Endothelial cell (in vitro differentiated cells): ENCODE measurements around the gene CRB2. TPM values are rescaled to one million over a fixed set of nuclear protein-coding genes. Genes with fewer than 3 reads are reported as not detected.
"Not testable (repeated sequence)": the region's sequence is repeated elsewhere in the genome, so short reads cannot be mapped to it uniquely, and the experiment has no call there.

ENCODE experiments used
- DNase-seq: peaks from one replicate; pipeline ENCODE4 v3.0.0; 2021; ENCODE audit warnings: low spot score
- H3K27ac Mint-ChIP-seq: one replicate; pipeline ENCODE4 v1.8.0; 2021; ENCODE audit warnings: mixed read lengths, inconsistent platforms; ENCODE audit not compliant: unreplicated experiment
- H3K27me3 Mint-ChIP-seq: one replicate; pipeline ENCODE4 v1.8.0; 2021; ENCODE audit warnings: mild to moderate bottlenecking, moderate library complexity, mixed read lengths, inconsistent platforms; ENCODE audit not compliant: unreplicated experiment
- H3K36me3 Mint-ChIP-seq: one replicate; pipeline ENCODE4 v1.8.0; 2021; ENCODE audit warnings: mild to moderate bottlenecking, low read depth, mixed read lengths, inconsistent platforms; ENCODE audit not compliant: unreplicated experiment
- H3K4me1 Mint-ChIP-seq: one replicate; pipeline ENCODE4 v1.8.0; 2021; ENCODE audit warnings: mild to moderate bottlenecking, mixed read lengths, inconsistent platforms; ENCODE audit not compliant: unreplicated experiment
- H3K4me3 Mint-ChIP-seq: one replicate; pipeline ENCODE4 v1.8.0; 2021; ENCODE audit warnings: mild to moderate bottlenecking, mixed read lengths, inconsistent platforms; ENCODE audit not compliant: unreplicated experiment
- H3K9me3 Mint-ChIP-seq: one replicate; pipeline ENCODE4 v1.8.0; 2021; ENCODE audit warnings: mixed read lengths, inconsistent platforms; ENCODE audit not compliant: unreplicated experiment
- total RNA-seq: library from RNA; stranded (reverse); fragmentation: NEBNext Ultra II Directional; extraction: Animal tissue kit (Norgen Biotek cat#: 25700); gene quantifications from one replicate; pipeline ENCODE4 v1.2.1, GENCODE V29; 2021; ENCODE audit not compliant: unreplicated experiment
- TF ChIP-seq, protein P1 (sequence below): fragments of 200-600 bp; sonication (generic); IDR thresholded peaks from one replicate; pipeline ENCODE4 v1.5.0; 2021; ENCODE audit warnings: antibody characterized with exemption; ENCODE audit not compliant: unreplicated experiment

The CRB2 gene
- total RNA-seq, 1 donor from 2014 or later = 0.18 TPM

DNA sequence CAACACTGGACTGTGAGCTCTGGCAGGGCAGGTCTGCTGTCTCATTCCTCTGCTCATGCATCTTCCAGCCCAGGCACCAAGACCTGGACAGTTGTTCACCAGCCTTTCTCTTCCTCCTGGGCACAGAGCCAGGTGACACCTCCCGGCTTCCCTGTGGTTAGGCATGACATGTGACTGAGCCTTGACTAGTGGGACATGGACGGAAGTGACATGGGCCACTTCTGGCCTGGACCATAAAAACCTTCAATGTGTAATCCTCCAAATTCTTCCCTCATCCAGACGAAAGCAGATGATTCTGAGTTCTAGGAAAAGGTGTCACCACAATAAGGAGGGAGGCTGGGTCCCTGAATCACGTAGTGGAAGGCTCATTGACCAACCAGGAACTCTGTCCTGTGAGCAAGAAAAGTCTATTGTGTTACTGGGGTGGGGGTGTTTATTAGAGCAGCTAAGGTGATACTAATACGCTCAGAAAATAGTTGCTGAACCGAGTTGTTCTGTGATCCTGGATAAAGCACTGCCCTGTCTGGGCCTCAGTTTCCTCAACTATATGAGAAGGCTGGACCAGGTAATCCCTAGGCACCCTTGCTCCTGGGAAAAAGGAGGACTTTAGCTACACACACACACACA lies 26.6 kb upstream of the CRB2 start:
- Mint-ChIP-seq H3K27ac (no peak overlapping the region), H3K36me3 (no peaks in the 10 kb centered on the region), H3K4me1 (peaks cover 29% of the 10 kb centered on the region), H3K9me3 (no peaks in the 10 kb centered on the region), H3K27me3 (peaks cover 5% of the 10 kb centered on the region), H3K4me3 (no peak overlapping the region)
- TF ChIP-seq, protein P1, sequence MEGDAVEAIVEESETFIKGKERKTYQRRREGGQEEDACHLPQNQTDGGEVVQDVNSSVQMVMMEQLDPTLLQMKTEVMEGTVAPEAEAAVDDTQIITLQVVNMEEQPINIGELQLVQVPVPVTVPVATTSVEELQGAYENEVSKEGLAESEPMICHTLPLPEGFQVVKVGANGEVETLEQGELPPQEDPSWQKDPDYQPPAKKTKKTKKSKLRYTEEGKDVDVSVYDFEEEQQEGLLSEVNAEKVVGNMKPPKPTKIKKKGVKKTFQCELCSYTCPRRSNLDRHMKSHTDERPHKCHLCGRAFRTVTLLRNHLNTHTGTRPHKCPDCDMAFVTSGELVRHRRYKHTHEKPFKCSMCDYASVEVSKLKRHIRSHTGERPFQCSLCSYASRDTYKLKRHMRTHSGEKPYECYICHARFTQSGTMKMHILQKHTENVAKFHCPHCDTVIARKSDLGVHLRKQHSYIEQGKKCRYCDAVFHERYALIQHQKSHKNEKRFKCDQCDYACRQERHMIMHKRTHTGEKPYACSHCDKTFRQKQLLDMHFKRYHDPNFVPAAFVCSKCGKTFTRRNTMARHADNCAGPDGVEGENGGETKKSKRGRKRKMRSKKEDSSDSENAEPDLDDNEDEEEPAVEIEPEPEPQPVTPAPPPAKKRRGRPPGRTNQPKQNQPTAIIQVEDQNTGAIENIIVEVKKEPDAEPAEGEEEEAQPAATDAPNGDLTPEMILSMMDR = no peak
- no peak for DNase-seq

DNA sequence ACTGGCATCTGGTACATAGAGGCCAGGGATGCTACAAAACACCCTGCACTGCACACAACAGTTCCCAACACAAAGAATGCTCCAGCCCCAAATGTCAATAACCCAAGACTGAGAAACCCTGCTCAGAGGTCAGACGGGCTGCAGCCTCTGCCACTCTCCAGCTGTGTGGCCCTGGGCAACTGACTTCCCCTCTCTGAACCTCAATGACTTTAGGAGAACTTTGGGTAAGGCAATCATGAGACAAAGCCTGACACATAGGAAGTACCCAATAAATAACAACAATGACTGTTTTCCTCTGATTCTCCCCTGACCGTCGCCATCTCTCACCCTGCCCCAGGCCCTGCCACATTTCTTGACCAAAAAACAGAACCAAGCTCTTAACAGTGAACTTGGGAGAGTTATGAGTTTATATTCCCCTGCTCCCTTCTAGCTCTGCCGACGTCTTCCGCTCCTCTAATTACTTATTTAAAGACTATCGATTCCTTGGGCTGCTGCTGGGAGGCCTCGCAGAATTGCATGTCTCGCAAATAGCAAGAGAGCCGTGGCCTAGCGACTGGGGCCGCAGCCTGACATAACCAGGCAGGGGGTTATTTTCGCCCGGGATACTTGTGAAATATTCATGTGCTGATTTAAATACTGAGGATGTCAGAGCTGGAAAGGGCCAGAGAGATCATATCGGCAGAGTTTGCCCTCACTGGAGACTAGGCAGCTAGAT lies 24.5 kb upstream of the CRB2 start:
- no peak overlapping the region for H3K4me3 Mint-ChIP-seq
- DNase-seq = no peak
- TF ChIP-seq, protein P1 = no peak
- H3K9me3 Mint-ChIP-seq = no peaks in the 10 kb centered on the region
- H3K4me1 Mint-ChIP-seq = peaks cover 31% of the 10 kb centered on the region
- H3K27me3 Mint-ChIP-seq = peaks cover 7% of the 10 kb centered on the region
- no peak overlapping the region for H3K27ac Mint-ChIP-seq
- H3K36me3 Mint-ChIP-seq = no peaks in the 10 kb centered on the region

DNA sequence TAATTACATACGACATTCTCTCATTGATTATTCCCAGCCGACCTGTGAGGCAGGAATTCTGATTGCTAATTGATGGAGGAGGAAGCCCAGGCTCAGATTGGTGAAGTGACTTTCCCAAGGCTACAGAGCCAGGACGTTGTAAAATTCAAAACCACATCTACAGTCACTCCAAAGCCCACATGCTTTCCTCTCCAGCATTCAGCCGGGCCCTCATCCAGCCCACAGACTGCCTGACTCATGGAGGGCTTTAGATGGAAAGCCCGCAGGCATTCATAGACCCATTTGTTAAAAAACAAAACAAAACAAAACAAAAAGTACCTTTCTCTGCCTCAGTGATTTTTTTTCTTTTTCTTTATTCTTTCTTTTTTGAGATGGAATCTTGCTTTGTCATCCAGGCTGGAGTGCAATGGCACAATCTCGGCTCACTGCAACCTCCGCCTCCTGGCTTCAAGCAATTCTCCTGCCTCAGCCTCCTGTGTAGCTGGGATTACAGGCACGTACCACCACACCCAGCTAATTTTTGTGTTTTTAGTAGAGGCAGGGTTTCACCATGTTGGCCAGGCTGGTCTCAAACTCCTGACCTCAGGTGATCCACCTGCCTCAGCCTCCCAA lies 22.8 kb upstream of the CRB2 start:
- H3K36me3 Mint-ChIP-seq, H3K27me3 Mint-ChIP-seq, H3K27ac Mint-ChIP-seq, H3K9me3 Mint-ChIP-seq, DNase-seq, H3K4me3 Mint-ChIP-seq: not testable (repeated sequence)
- H3K4me1 Mint-ChIP-seq = peaks cover 31% of the 10 kb centered on the region

DNA sequence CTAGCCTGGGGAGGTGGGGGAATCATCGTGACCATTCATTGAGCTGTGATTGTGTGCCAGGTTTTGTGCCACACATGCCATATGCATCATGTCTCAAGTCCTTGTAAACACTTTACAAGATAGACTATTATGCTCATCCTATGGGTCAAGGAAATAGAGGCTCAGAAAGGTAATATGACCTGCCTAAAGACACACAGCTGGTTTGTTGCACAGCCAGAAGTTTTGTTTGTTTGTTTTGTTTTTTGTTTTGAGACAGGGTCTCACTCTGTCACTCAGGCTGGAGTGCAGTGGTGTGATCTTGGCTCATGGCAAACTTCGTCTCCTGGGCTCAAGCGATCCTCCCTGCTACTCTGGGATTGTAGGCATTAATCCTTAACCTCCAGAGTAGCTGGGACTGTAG lies 21.4 kb upstream of the CRB2 start:
- Mint-ChIP-seq H3K9me3 (no peaks in the 10 kb centered on the region), H3K36me3 (no peaks in the 10 kb centered on the region), H3K27ac (no peak overlapping the region), H3K4me3 (no peak overlapping the region), H3K27me3 (peaks cover 6% of the 10 kb centered on the region), H3K4me1 (peaks cover 37% of the 10 kb centered on the region)
- DNase-seq = no peak
- TF ChIP-seq, protein P1 = no peak

DNA sequence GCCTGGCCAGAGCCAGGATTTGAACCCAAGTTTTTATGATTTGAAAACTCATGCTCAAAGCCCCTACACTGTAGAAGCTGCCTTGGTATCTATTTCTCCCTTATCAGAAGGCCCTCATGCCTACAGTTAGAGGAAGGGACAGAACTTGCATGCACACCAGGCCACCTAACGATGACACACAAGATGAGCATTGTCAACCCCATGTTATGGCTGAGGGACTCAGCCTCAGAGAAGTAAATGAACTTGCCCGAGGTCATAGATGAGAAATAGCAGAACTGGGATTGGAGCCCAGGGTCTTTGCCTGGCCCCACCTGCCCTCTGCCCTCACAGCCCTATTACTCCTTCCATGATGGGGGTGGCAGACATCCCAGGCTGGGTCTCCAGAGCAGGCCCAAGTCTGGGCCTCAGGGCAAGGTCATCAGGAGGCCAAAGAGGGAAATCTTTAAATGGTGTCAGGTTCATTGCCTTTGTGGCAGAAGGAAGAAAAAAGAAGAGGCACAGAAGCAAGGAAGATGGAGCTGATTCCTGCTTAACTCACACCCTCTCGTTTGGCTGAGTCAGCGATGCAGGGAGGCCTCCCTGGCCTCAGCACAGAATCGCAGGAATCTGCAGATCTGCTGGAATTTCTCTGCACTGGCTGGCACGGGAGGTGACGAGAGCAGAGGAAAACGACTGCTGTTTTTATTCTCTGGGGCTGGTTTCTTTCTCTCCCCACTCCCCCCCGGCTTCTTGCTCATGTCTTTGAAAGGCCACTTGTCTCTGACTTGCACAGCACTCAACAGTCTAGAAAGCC lies 20.6 kb upstream of the CRB2 start:
- Mint-ChIP-seq H3K4me3 (no peak overlapping the region), H3K4me1 (peaks cover 37% of the 10 kb centered on the region), H3K9me3 (no peaks in the 10 kb centered on the region), H3K27ac (no peak overlapping the region), H3K36me3 (no peaks in the 10 kb centered on the region), H3K27me3 (peaks cover 5% of the 10 kb centered on the region)
- TF ChIP-seq, protein P1 = no peak
- DNase-seq = no peak
